Measurements from ENCODE around the gene SLC1A2. TPM values are rescaled to one million over a fixed set of nuclear protein-coding genes. Genes with fewer than 3 reads are reported as not detected.

The SLC1A2 gene
- total RNA-seq, 1 donor from 2014 or later, result 0.41 TPM

GRCh38 chr11:35250621-35251020 lies 168.7 kb downstream of the SLC1A2 start:
- no peak overlapping the region for H3K27ac Mint-ChIP-seq (ENCODE audit: unreplicated experiment)
- H3K4me3 Mint-ChIP-seq (ENCODE audit: unreplicated experiment), result no peak overlapping the region
- H3K36me3 Mint-ChIP-seq (ENCODE audit: low read depth, unreplicated experiment), result no peaks in the 10 kb centered on the region
- no peak for DNase-seq (ENCODE audit: low spot score)
- no peaks in the 10 kb centered on the region for H3K27me3 Mint-ChIP-seq (ENCODE audit: unreplicated experiment)
- no peaks in the 10 kb centered on the region for H3K9me3 Mint-ChIP-seq (ENCODE audit: unreplicated experiment)
- no peak for TF ChIP-seq CTCF (IDR thresholded peaks at IDR 0.05; ENCODE audit: unreplicated experiment)
- peaks cover 4% of the 10 kb centered on the region for H3K4me1 Mint-ChIP-seq (ENCODE audit: unreplicated experiment)

DNA sequence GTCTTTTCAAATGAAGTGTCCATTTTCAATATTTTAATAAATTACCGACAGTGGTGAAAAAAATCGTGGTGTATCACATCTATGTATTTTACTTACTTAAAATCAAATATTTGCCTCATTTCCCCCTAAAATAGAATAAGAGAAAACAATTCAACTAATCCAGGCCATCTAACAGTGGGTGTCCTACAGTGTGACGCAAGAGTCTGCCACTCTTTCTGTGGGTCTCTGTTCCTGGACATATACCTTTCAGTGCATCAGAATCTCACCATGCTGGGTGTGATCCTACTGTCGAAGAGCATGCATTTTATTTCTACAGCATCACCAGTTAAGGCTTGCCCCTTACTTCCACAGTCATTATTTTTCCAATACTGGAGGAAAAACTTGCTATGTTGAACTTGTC lies 169.2 kb downstream of the SLC1A2 start:
- no peak for DNase-seq (ENCODE audit: low spot score)
- Mint-ChIP-seq H3K4me1 (ENCODE audit: unreplicated experiment) (peaks cover 4% of the 10 kb centered on the region), H3K27me3 (ENCODE audit: unreplicated experiment) (no peaks in the 10 kb centered on the region), H3K36me3 (ENCODE audit: low read depth, unreplicated experiment) (no peaks in the 10 kb centered on the region), H3K4me3 (ENCODE audit: unreplicated experiment) (no peak overlapping the region), H3K9me3 (ENCODE audit: unreplicated experiment) (no peaks in the 10 kb centered on the region), H3K27ac (ENCODE audit: unreplicated experiment) (no peak overlapping the region)
- no peak for TF ChIP-seq CTCF (IDR thresholded peaks at IDR 0.05; ENCODE audit: unreplicated experiment)

- no peak for TF ChIP-seq CTCF (IDR thresholded peaks at IDR 0.05; ENCODE audit: unreplicated experiment)
- Mint-ChIP-seq H3K27me3 (ENCODE audit: unreplicated experiment) (no peaks in the 10 kb centered on the region), H3K27ac (ENCODE audit: unreplicated experiment) (no peak overlapping the region), H3K9me3 (ENCODE audit: unreplicated experiment) (no peaks in the 10 kb centered on the region), H3K4me1 (ENCODE audit: unreplicated experiment) (peaks cover 4% of the 10 kb centered on the region), H3K4me3 (ENCODE audit: unreplicated experiment) (no peak overlapping the region), H3K36me3 (ENCODE audit: low read depth, unreplicated experiment) (no peaks in the 10 kb centered on the region)
- no peak for DNase-seq (ENCODE audit: low spot score)
These were observed 170.6 kb downstream of the SLC1A2 start for GRCh38 chr11:35248558-35249323.

DNA sequence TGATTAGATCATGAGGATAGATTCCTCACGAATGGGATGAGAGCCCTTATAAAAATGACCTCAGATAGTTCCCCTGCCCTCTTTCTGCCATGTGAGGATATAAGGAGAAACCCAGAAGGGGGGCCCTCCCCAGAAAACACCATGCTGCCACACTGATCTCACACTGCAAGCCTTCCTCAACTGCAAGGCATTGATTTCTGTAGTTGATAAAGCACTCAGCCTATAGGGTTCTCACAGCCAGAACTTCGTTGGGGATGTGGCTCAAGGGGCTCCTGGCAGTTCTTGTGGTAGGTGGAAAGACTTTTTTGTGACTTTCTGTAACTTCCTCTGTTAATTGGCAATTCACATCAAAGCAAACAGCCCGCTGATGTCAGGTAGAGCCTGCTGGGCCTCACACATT lies 171.5 kb downstream of the SLC1A2 start:
- no peak overlapping the region for H3K4me3 Mint-ChIP-seq (ENCODE audit: unreplicated experiment)
- no peak for DNase-seq (ENCODE audit: low spot score)
- no peaks in the 10 kb centered on the region for H3K27me3 Mint-ChIP-seq (ENCODE audit: unreplicated experiment)
- peaks cover 4% of the 10 kb centered on the region for H3K4me1 Mint-ChIP-seq (ENCODE audit: unreplicated experiment)
- no peak overlapping the region for H3K27ac Mint-ChIP-seq (ENCODE audit: unreplicated experiment)
- no peaks in the 10 kb centered on the region for H3K9me3 Mint-ChIP-seq (ENCODE audit: unreplicated experiment)
- no peak for TF ChIP-seq CTCF (IDR thresholded peaks at IDR 0.05; ENCODE audit: unreplicated experiment)
- H3K36me3 Mint-ChIP-seq (ENCODE audit: low read depth, unreplicated experiment), result no peaks in the 10 kb centered on the region

- no peak for DNase-seq (ENCODE audit: low spot score)
- Mint-ChIP-seq H3K4me3 (ENCODE audit: unreplicated experiment) (no peak overlapping the region), H3K4me1 (ENCODE audit: unreplicated experiment) (peaks cover 4% of the 10 kb centered on the region), H3K27ac (ENCODE audit: unreplicated experiment) (no peak overlapping the region), H3K9me3 (ENCODE audit: unreplicated experiment) (no peaks in the 10 kb centered on the region), H3K27me3 (ENCODE audit: unreplicated experiment) (no peaks in the 10 kb centered on the region), H3K36me3 (ENCODE audit: low read depth, unreplicated experiment) (no peaks in the 10 kb centered on the region)
- no peak for TF ChIP-seq CTCF (IDR thresholded peaks at IDR 0.05; ENCODE audit: unreplicated experiment)
These were observed 171.9 kb downstream of the SLC1A2 start for GRCh38 chr11:35247428-35247827.
